CD4-positive, alpha-beta T cell treated with Interleukin-2 at 100 ng/mL for 4 hours (primary cell): Measurements from ENCODE around the gene TERT.
"Not testable (repeated sequence)": the region's sequence is repeated elsewhere in the genome, so short reads cannot be mapped to it uniquely, and the experiment has no call there.

Experiments
- DNase-seq: peaks from one replicate; pipeline ENCODE4 v3.0.0-alpha.2; 2020; ENCODE audit warnings: low spot score

The TERT gene

GRCh38 chr5:1278656-1279442 is 16.0 kb downstream of the TERT start:
- no peak for DNase-seq

- no peak for DNase-seq
Observed at GRCh38 chr5:1278216-1278615, 16.7 kb downstream of the TERT start.

GRCh38 chr5:1277781-1278180 is 17.1 kb downstream of the TERT start:
- DNase-seq = no peak

- no peak for DNase-seq
Observed at GRCh38 chr5:1277331-1277730, 17.5 kb downstream of the TERT start.

- DNase-seq = no peak
Observed at GRCh38 chr5:1276930-1277329, 17.9 kb downstream of the TERT start.

- DNase-seq = not testable (repeated sequence)
Observed at GRCh38 chr5:1275397-1276391, 19.2 kb downstream of the TERT start.

GRCh38 chr5:1274471-1274870 is 20.4 kb downstream of the TERT start:
- no peak for DNase-seq

GRCh38 chr5:1273745-1274144 is 21.1 kb downstream of the TERT start:
- no peak for DNase-seq

GRCh38 chr5:1272201-1272600 is 22.7 kb downstream of the TERT start:
- DNase-seq = no peak

- no peak for DNase-seq
Observed at GRCh38 chr5:1270933-1271914, 23.6 kb downstream of the TERT start.

- DNase-seq = no peak
Observed at GRCh38 chr5:1270426-1270825, 24.4 kb downstream of the TERT start.

GRCh38 chr5:1268666-1269065 is 26.2 kb downstream of the TERT start:
- DNase-seq = peak; percentile 34

- no peak for DNase-seq
Observed at GRCh38 chr5:1268056-1268455, 26.8 kb downstream of the TERT start.

GRCh38 chr5:1267464-1267863 is 27.4 kb downstream of the TERT start:
- not testable (repeated sequence) for DNase-seq

- DNase-seq = no peak
Observed at GRCh38 chr5:1266791-1267190, 28.1 kb downstream of the TERT start.

- no peak for DNase-seq
Observed at GRCh38 chr5:1265461-1266455, 29.1 kb downstream of the TERT start.

- DNase-seq = no peak
Observed at GRCh38 chr5:1265026-1265425, 29.8 kb downstream of the TERT start.

- no peak for DNase-seq
Observed at GRCh38 chr5:1264211-1264610, 30.7 kb downstream of the TERT start.

- DNase-seq = no peak
Observed at GRCh38 chr5:1262381-1262780, 32.5 kb downstream of the TERT start.

- DNase-seq = no peak
Observed at GRCh38 chr5:1261643-1262042, 33.2 kb downstream of the TERT start.
